MCF 10A (cell line): ENCODE results near the gene SEMA7A. TPM values are rescaled to one million over a fixed set of nuclear protein-coding genes. Genes with fewer than 3 reads are reported as not detected.

Source experiments
- BruUV-seq: library from RNA; stranded (reverse); fragments of 400-500 nt; replicated peaks from 2 replicates; lab custom pipeline; 2021; lab: Mats Ljungman, UMichigan
- CTCF ChIA-PET: fragments of 300-600 bp; sonication (Branson Sonifier 250); formaldehyde crosslinking; extraction: SDS; loops from one replicate; lab custom pipeline; 2021; ENCODE audit warnings: antibody characterized with exemption, inconsistent platforms; lab: Yijun Ruan, JAX
- POLR2A ChIA-PET: fragments of 300-600, 350-650 bp; sonication (Branson Sonifier 250); formaldehyde crosslinking; extraction: SDS; loops from one replicate; lab custom pipeline; 2020; ENCODE audit warnings: antibody characterized with exemption, inconsistent platforms; lab: Yijun Ruan, JAX
- DNase-seq: peaks from one replicate; pipeline ENCODE4 v3.0.0-alpha.2; 2018; ENCODE audit not compliant: unreplicated experiment
- H3K27ac Mint-ChIP-seq: one replicate; pipeline ENCODE4 v1.8.0; 2022; ENCODE audit warnings: mild to moderate bottlenecking, low read depth, mixed read lengths; ENCODE audit not compliant: unreplicated experiment
- H3K27me3 Mint-ChIP-seq: one replicate; pipeline ENCODE4 v1.8.0; 2022; ENCODE audit warnings: mixed read lengths; ENCODE audit not compliant: insufficient read depth, unreplicated experiment
- H3K36me3 Mint-ChIP-seq: one replicate; pipeline ENCODE4 v1.8.0; 2022; ENCODE audit warnings: mild to moderate bottlenecking, moderate library complexity, mixed read lengths; ENCODE audit not compliant: insufficient read depth, unreplicated experiment
- H3K4me1 Mint-ChIP-seq: one replicate; pipeline ENCODE4 v1.8.0; 2022; ENCODE audit warnings: mixed read lengths; ENCODE audit not compliant: insufficient read depth, unreplicated experiment
- H3K4me3 Mint-ChIP-seq: one replicate; pipeline ENCODE4 v1.8.0; 2022; ENCODE audit warnings: mild to moderate bottlenecking, moderate library complexity, mixed read lengths; ENCODE audit not compliant: unreplicated experiment
- H3K9me3 Mint-ChIP-seq: one replicate; pipeline ENCODE4 v1.8.0; 2022; ENCODE audit warnings: mixed read lengths; ENCODE audit not compliant: unreplicated experiment
- CTCF ChIP-seq: fragments of 200-600 bp; IDR thresholded peaks from one replicate; pipeline ENCODE4 v1.8.0; 2022; ENCODE audit warnings: antibody characterized with exemption, mild to moderate bottlenecking; ENCODE audit not compliant: unreplicated experiment
- intact Hi-C: fragments of 100-400 bp; cut with micrococcal nuclease; formaldehyde crosslinking; loops from 2 replicates; pipeline ENCODE4 v1.14.1; 2022
- total RNA-seq: library from RNA; stranded (reverse); gene quantifications from 2 replicates; pipeline ENCODE4 v1.2.3, GENCODE V29; 2022

The SEMA7A gene
- total RNA-seq, 1 experiment from 2014 or later: 1.6 TPM

DNA sequence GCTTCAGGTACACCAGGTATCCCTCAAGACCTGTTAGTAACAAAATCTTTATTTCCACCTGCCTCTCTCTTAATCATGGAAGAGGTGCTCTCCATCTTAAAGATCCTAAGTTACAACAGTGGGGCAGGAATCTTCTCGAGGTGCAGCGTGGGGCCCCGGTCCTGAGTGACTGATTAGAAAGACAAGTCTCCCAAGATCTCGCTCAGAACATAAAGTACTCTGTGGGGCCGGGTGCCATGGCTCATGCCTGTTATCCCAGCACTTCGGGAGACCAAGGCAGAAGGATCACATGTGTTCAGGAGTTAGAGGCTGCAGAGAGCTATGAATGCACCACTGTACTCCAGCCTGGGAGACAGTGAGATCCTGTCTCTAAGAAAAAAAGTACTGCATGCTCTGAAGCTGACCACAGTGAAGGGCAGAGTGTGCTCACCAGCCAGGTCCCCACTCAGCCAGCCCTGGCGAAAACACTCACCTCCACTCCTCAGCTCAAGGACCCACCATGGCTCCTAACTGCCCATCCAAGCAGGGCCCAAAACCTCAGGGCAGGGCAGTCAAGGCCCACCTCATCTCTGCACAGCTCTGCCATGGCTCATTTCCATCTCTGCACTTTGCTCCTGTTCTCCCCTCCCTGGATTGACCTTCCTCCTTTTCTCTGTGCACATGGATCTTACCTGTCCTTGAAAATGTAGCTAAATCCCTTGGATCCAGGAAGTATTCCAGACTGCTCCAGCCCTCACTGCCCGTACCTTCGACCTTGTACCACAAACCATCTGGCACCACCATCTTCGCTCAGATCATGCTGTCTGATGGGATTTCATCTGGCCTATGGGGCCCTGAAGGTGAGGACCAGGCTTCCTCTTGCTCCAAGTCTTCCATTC lies 7.1 kb downstream of the SEMA7A start:
- peaks cover 16% of the 10 kb centered on the region for H3K36me3 Mint-ChIP-seq
- H3K27ac Mint-ChIP-seq: no peak overlapping the region
- no peak overlapping the region for H3K4me3 Mint-ChIP-seq
- TF ChIP-seq CTCF: no peak
- no peaks in the 10 kb centered on the region for H3K27me3 Mint-ChIP-seq
- POLR2A ChIA-PET: interaction anchor here (1.0 kb wide), 1 partner anchor 44 kb away, joined by 3 read pairs; no protein-coding TSS in a partner anchor
- CTCF ChIA-PET: interaction anchor here (0.7 to 1.4 kb wide), 3 partner anchors 11 to 343 kb away, joined by 4 to 5 read pairs (median 4); no protein-coding TSS in a partner anchor
- BruUV-seq: no TSS peak
- H3K9me3 Mint-ChIP-seq: no peaks in the 10 kb centered on the region
- DNase-seq: no peak
- peaks cover 15% of the 10 kb centered on the region for H3K4me1 Mint-ChIP-seq
- intact Hi-C loops: no loop called here

DNA sequence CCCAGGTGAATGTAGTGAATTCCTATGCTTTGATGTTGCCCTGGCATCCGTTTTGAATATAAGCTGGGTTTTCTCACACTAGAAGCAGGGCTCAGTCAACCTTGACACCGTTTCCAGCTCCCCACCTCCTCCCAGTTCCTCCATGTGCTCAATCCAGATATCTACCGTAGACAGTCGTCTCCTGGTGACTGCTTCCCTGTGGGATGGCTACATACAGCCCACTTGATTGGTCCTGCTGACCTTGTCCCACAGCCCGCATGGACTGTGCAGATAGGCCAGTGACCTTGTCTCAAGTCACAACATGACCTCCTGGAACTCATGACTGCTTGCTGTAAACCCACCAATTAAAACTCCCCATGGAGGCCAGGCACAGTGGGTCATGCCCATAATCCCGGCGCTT lies 8.1 kb downstream of the SEMA7A start:
- ChIA-PET POLR2A (no interaction called here), CTCF (interaction anchor here (0.6 to 1.4 kb wide), 3 partner anchors 13 to 63 kb away, joined by 3 to 9 read pairs (median 3); no protein-coding TSS in a partner anchor)
- Mint-ChIP-seq H3K4me1 (peaks cover 15% of the 10 kb centered on the region), H3K27ac (no peak overlapping the region), H3K4me3 (no peak overlapping the region), H3K27me3 (no peaks in the 10 kb centered on the region), H3K9me3 (no peaks in the 10 kb centered on the region), H3K36me3 (peaks cover 11% of the 10 kb centered on the region)
- TF ChIP-seq CTCF: no peak
- DNase-seq: no peak
- no TSS peak for BruUV-seq
- intact Hi-C loops: no loop called here

- intact Hi-C loops: no loop called here
- Mint-ChIP-seq H3K9me3 (no peaks in the 10 kb centered on the region), H3K4me3 (no peak overlapping the region), H3K27ac (no peak overlapping the region), H3K36me3 (peaks cover 11% of the 10 kb centered on the region), H3K27me3 (no peaks in the 10 kb centered on the region), H3K4me1 (peaks cover 18% of the 10 kb centered on the region)
- TF ChIP-seq CTCF: no peak
- CTCF ChIA-PET: interaction anchor here (0.6 to 1.4 kb wide), 3 partner anchors 14 to 63 kb away, joined by 3 to 9 read pairs (median 3); no protein-coding TSS in a partner anchor
- DNase-seq: no peak
- POLR2A ChIA-PET: no interaction called here
- no TSS peak for BruUV-seq
These were observed 8.7 kb downstream of the SEMA7A start for GRCh38 chr15:74424901-74425528.
